LoVo (cell line): ENCODE measurements around the gene RNF111.
"Not testable (repeated sequence)": the region's sequence is repeated elsewhere in the genome, so short reads cannot be mapped to it uniquely, and the experiment has no call there.

Experiments
- DNase-seq: peaks from one replicate; pipeline ENCODE4 v3.0.0-alpha.2; 2016; ENCODE audit warnings: low spot score

Gene RNF111

GRCh38 chr15:59133929-59134427, 146.5 kb downstream of the RNF111 start:
- no peak for DNase-seq

DNA sequence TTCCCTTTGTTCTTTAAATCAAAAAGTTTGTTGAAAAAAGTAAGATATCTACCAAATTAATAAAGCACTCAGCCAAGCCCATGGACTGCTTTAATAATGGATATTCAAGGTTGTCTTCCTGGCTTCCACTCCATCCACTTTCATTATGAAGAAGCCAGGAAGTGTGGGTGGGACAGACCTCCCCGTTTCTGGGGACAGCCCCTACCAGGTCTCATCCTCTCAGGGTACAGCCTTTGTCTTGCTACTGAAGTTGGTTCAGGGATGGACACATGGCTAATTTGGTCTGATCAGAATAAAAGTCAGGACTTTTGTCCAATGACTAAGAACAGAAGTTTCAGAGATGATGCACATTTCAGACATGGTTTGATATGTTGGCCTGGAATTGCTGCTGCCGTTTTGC, 150.1 kb downstream of the RNF111 start:
- no peak for DNase-seq

- peak; percentile 19 for DNase-seq
These were observed 150.8 kb downstream of the RNF111 start for GRCh38 chr15:59138243-59138642.

- DNase-seq, result no peak
These were observed 153.2 kb downstream of the RNF111 start for GRCh38 chr15:59140422-59141226.

GRCh38 chr15:59143281-59143680, 155.8 kb downstream of the RNF111 start:
- no peak for DNase-seq

- DNase-seq, result not testable (repeated sequence)
These were observed 157.1 kb downstream of the RNF111 start for GRCh38 chr15:59144594-59144993.
